HCT116 (cell line): ENCODE results near the gene STXBP5L. TPM values are rescaled to one million over a fixed set of nuclear protein-coding genes. Genes with fewer than 3 reads are reported as not detected.

ENCODE experiments used
- ATAC-seq: fragments of 200-7000 bp; cut with Tn5 transposase; 2 replicates; pipeline ENCODE4 v1.9.1; 2020; ENCODE audit warnings: mild to moderate bottlenecking, moderate library complexity
- BruUV-seq: library from RNA; stranded (reverse); fragments of 400-500 nt; replicated peaks from 2 replicates; lab custom pipeline; 2021; lab: Mats Ljungman, UMichigan
- CTCF ChIA-PET: fragments of 300-600 bp; sonication (Branson Sonifier 250); formaldehyde crosslinking; loops from one replicate; lab custom pipeline; 2021; ENCODE audit warnings: antibody characterized with exemption; lab: Charles Lee
- POLR2A ChIA-PET: fragments of 300-600, 350-600 bp; sonication (Branson Sonifier 250); formaldehyde crosslinking; loops from one replicate; lab custom pipeline; 2021; ENCODE audit warnings: antibody characterized with exemption; lab: Charles Lee
- RAD21 ChIA-PET, 2 experiments: fragments of 300-600 bp; sonication (Branson Sonifier 250); formaldehyde crosslinking; loops; one replicate each; lab custom pipeline; 2023; ENCODE audit warnings: low total read pairs in 2 of 2; ENCODE audit not compliant: uncharacterized antibody in 2 of 2, unreplicated experiment in 2 of 2, low non-redundant PET in 1 of 2; lab: Charles Lee
- DNase-seq: peaks from one replicate; pipeline ENCODE4 v3.0.0-alpha.2; 2010; ENCODE audit warnings: low read depth, low spot score
- H2AFZ ChIP-seq: fragments of 200-600 bp; shearing (Covaris generic), sonication (generic); 2 replicates; pipeline ENCODE4 v1.6.1; 2017; ENCODE audit warnings: low read depth, mixed run types, mixed read lengths, antibody characterized with exemption, low read length; ENCODE audit not compliant: poor library complexity, severe bottlenecking
- H3K27ac ChIP-seq: 2 replicates; pipeline ENCODE4 v1.5.1; 2012; ENCODE audit warnings: low read depth, low read length
- H3K27me3 ChIP-seq: fragments of 200-600 bp; sonication (generic); 2 replicates; pipeline ENCODE4 v1.6.1; 2016; ENCODE audit warnings: mixed run types, low read length, mixed read lengths; ENCODE audit not compliant: insufficient read depth
- H3K36me3 ChIP-seq, 2 experiments: fragments of 200-500 bp in 1 of 2; fragments of 200-600 bp in 1 of 2; sonication (Bioruptor generic) in 1 of 2; sonication (generic) in 1 of 2; 2 replicates each; pipeline versions ENCODE4 v1.5.1 to v1.6.1; 2014 to 2016; ENCODE audit warnings: low read length in 2 of 2, inconsistent platforms in 1 of 2, mixed read lengths in 1 of 2, mixed run types in 1 of 2; ENCODE audit not compliant: insufficient read depth in 2 of 2, control insufficient read depth in 1 of 2
- H3K4me1 ChIP-seq, 2 experiments: fragments of 200-600 bp in 1 of 2; sonication (generic) in 1 of 2; 2 replicates each; pipeline versions ENCODE4 v1.5.1 to v1.6.1; 2012 to 2017; ENCODE audit warnings: low read length in 2 of 2, inconsistent platforms in 1 of 2, mild to moderate bottlenecking in 1 of 2, mixed read lengths in 1 of 2, mixed run types in 1 of 2, moderate library complexity in 1 of 2; ENCODE audit not compliant: insufficient read depth in 2 of 2, control insufficient read depth in 1 of 2
- H3K4me2 ChIP-seq: fragments of 200-600 bp; sonication (generic); 2 replicates; pipeline ENCODE4 v1.6.1; 2017; ENCODE audit warnings: mixed run types, low read length, mixed read lengths
- H3K4me3 ChIP-seq, 2 experiments: fragments of 200-600 bp in 1 of 2; sonication (generic) in 1 of 2; replicated peaks in 1 of 2; 2 replicates each; pipeline ENCODE4 v1.5.1; 2011 to 2016; ENCODE audit warnings: low read length in 2 of 2, control low read depth in 1 of 2, low read depth in 1 of 2, mild to moderate bottlenecking in 1 of 2, mixed read lengths in 1 of 2, mixed run types in 1 of 2
- H3K79me2 ChIP-seq: fragments of 200-600 bp; sonication (generic); 2 replicates; pipeline ENCODE4 v1.6.1; 2017; ENCODE audit warnings: mild to moderate bottlenecking, mixed run types, low read length, moderate library complexity, mixed read lengths; ENCODE audit not compliant: insufficient read depth
- H3K9ac ChIP-seq: fragments of 200-600 bp; sonication (generic); 2 replicates; pipeline ENCODE4 v1.6.1; 2016; ENCODE audit warnings: low read length, mixed read lengths
- H3K9me2 ChIP-seq: fragments of 200-600 bp; sonication (generic), shearing (Covaris generic); 2 replicates; pipeline ENCODE4 v1.6.1; 2017; ENCODE audit warnings: mixed run types, mild to moderate bottlenecking, moderate library complexity; ENCODE audit not compliant: insufficient read depth
- H3K9me3 ChIP-seq, 2 experiments: fragments of 200-500 bp in 1 of 2; fragments of 200-600 bp in 1 of 2; sonication (Bioruptor generic) in 1 of 2; sonication (generic) in 1 of 2; 2 replicates each; pipeline ENCODE4 v1.6.1; 2014 to 2017; ENCODE audit warnings: low read length in 2 of 2, mixed read lengths in 2 of 2, inconsistent platforms in 1 of 2, low read depth in 1 of 2, mild to moderate bottlenecking in 1 of 2, mixed run types in 1 of 2, moderate library complexity in 1 of 2; ENCODE audit not compliant: control insufficient read depth in 1 of 2, insufficient read depth in 1 of 2
- H4K20me1 ChIP-seq: fragments of 200-600 bp; sonication (generic), shearing (Covaris generic); 2 replicates; pipeline ENCODE4 v1.6.1; 2017; ENCODE audit warnings: mixed run types, mild to moderate bottlenecking, moderate library complexity; ENCODE audit not compliant: insufficient read depth
- CBX3 ChIP-seq: IDR thresholded peaks from 2 replicates; pipeline ENCODE4 v1.6.1; 2012; ENCODE audit warnings: low read depth
- EGR1 ChIP-seq: IDR thresholded peaks from 2 replicates; pipeline ENCODE4 v1.6.1; 2012; ENCODE audit warnings: low read depth
- EZH2 ChIP-seq: fragments of 200-600 bp; sonication (generic); IDR thresholded peaks from 2 replicates; pipeline ENCODE4 v1.6.1; 2017; ENCODE audit warnings: antibody characterized with exemption, mixed run types
- FOSL1 ChIP-seq: IDR thresholded peaks from 2 replicates; pipeline ENCODE4 v1.6.1; 2012; ENCODE audit warnings: low read depth
- POLR2A ChIP-seq: IDR thresholded peaks from 2 replicates; pipeline ENCODE4 v1.7.0; 2011; ENCODE audit warnings: borderline replicate concordance; ENCODE audit not compliant: insufficient read depth, insufficient read length; ENCODE audit errors: extremely low read depth
- YY1 ChIP-seq: IDR thresholded peaks from 2 replicates; pipeline ENCODE4 v1.6.1; 2011; ENCODE audit warnings: low read length, low read depth, moderate library complexity, mild to moderate bottlenecking; ENCODE audit not compliant: insufficient replicate concordance; ENCODE audit errors: extremely low read depth
- ZNF274 ChIP-seq: fragments of 200-500 bp; sonication (Bioruptor generic); IDR thresholded peaks from 2 replicates; pipeline ENCODE4 v1.6.1; 2014; ENCODE audit warnings: mild to moderate bottlenecking, low read depth, low read length, inconsistent platforms
- intact Hi-C: fragments of 100-400 bp; cut with micrococcal nuclease; formaldehyde crosslinking; loops from 2 replicates; pipeline ENCODE4 v1.10.0; 2022
- total RNA-seq: library from RNA; stranded (reverse); gene quantifications from one replicate; pipeline ENCODE4 v1.2.1, GENCODE V29; 2021; ENCODE audit not compliant: unreplicated experiment
- TF ChIP-seq, protein P1 (sequence below): IDR thresholded peaks from 2 replicates; pipeline ENCODE4 v1.6.1; 2011; ENCODE audit warnings: mild to moderate bottlenecking, low read length, moderate library complexity; ENCODE audit not compliant: insufficient replicate concordance; ENCODE audit errors: extremely low read depth

Gene STXBP5L
- total RNA-seq, 1 experiment from 2014 or later = not detected

GRCh38 chr3:120908795-120909601 lies 993 bp downstream of the STXBP5L start:
- ChIA-PET POLR2A (no interaction called here), RAD21 (no interaction called here)
- H4K20me1 ChIP-seq = no peaks in the 10 kb centered on the region
- H3K9me2 ChIP-seq = no peaks in the 10 kb centered on the region
- BruUV-seq = no TSS peak
- no peak overlapping the region for H2AFZ ChIP-seq
- no peak overlapping the region for H3K27ac ChIP-seq
- H3K9ac ChIP-seq = no peak overlapping the region
- H3K4me2 ChIP-seq = no peak overlapping the region
- H3K4me3 ChIP-seq = no peak overlapping the region
- no peaks in the 10 kb centered on the region for H3K79me2 ChIP-seq
- no peak for TF ChIP-seq CBX3
- TF ChIP-seq ZNF274 = no peak
- TF ChIP-seq, protein P1, sequence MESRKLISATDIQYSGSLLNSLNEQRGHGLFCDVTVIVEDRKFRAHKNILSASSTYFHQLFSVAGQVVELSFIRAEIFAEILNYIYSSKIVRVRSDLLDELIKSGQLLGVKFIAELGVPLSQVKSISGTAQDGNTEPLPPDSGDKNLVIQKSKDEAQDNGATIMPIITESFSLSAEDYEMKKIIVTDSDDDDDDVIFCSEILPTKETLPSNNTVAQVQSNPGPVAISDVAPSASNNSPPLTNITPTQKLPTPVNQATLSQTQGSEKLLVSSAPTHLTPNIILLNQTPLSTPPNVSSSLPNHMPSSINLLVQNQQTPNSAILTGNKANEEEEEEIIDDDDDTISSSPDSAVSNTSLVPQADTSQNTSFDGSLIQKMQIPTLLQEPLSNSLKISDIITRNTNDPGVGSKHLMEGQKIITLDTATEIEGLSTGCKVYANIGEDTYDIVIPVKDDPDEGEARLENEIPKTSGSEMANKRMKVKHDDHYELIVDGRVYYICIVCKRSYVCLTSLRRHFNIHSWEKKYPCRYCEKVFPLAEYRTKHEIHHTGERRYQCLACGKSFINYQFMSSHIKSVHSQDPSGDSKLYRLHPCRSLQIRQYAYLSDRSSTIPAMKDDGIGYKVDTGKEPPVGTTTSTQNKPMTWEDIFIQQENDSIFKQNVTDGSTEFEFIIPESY = no peak
- TF ChIP-seq YY1 = no peak
- TF ChIP-seq POLR2A = no peak
- no peak for TF ChIP-seq FOSL1
- TF ChIP-seq EGR1 = no peak
- TF ChIP-seq EZH2 = no peak
- TF ChIP-seq, all 23 proteins: peak for 0
- Histone ChIP-seq H3K4me1 (no peaks in the 10 kb centered on the region), H3K9me3 (no peaks in the 10 kb centered on the region), H3K27me3 (no peaks in the 10 kb centered on the region), H3K36me3 (no peaks in the 10 kb centered on the region)
- intact Hi-C loops = no loop called here
- no peak for ATAC-seq
- DNase-seq = no peak
- CTCF ChIA-PET = no interaction called here
